Heart right ventricle (tissue), 16 donors: Measurements from ENCODE around the gene NECAB2. TPM values are rescaled to one million over a fixed set of nuclear protein-coding genes. Genes with fewer than 3 reads are reported as not detected.

ENCODE experiments used
- ATAC-seq, 8 donors: fragments of 200-7000 bp; cut with Tn5 transposase; one replicate each; pipeline ENCODE4 v1.9.1; 2020; ENCODE audit warnings: mild to moderate bottlenecking in 8 of 8, moderate library complexity in 8 of 8, moderate number of reproducible peaks in 1 of 8
- DNase-seq, 2 donors: peaks; one replicate each; pipeline ENCODE4 v3.0.0-alpha.2; 2020
- H3K27ac ChIP-seq, 10 donors: fragments of 200-600 bp; sonication (generic) in 2 of 10; one replicate each; pipeline versions ENCODE4 v1.5.0 to v1.8.0; 2020 to 2022; ENCODE audit warnings: mild to moderate bottlenecking in 3 of 10
- H3K27me3 ChIP-seq, 7 donors: fragments of 200-600 bp; one replicate each; pipeline ENCODE4 v1.8.0; 2021 to 2022; ENCODE audit warnings: mild to moderate bottlenecking in 2 of 7
- H3K36me3 ChIP-seq, 9 donors: fragments of 200-600 bp; sonication (generic) in 1 of 9; one replicate each; pipeline versions ENCODE4 v1.5.0 to v1.8.0; 2020 to 2022; ENCODE audit warnings: mild to moderate bottlenecking in 2 of 9
- H3K4me1 ChIP-seq, 9 donors: fragments of 200-600 bp; sonication (generic) in 1 of 9; one replicate each; pipeline versions ENCODE4 v1.5.0 to v1.8.0; 2020 to 2022; ENCODE audit warnings: mild to moderate bottlenecking in 4 of 9
- H3K4me3 ChIP-seq, 10 donors: fragments of 200-600 bp; sonication (generic) in 2 of 10; one replicate each; pipeline versions ENCODE4 v1.5.0 to v1.8.0; 2020 to 2022; ENCODE audit warnings: mild to moderate bottlenecking in 7 of 10, moderate library complexity in 2 of 10
- H3K9me3 ChIP-seq, 11 donors: fragments of 200-600 bp in 10 of 11; sonication (generic) in 2 of 11; one replicate each; pipeline versions ENCODE4 v1.5.0 to v1.8.0; 2013 to 2022; ENCODE audit warnings: mild to moderate bottlenecking in 2 of 11, control low read depth in 1 of 11, moderate library complexity in 1 of 11
- whole genome bisulfite sequencing, 2 donors: extraction: QIAGEN DNeasy Blood & Tissue Kit; methylation state at CpG; one replicate each; pipeline ENCODE4 v1.1.7; 2013; ENCODE audit warnings: inconsistent platforms in 1 of 2; 5-methylcytosine and 5-hydroxymethylcytosine counted together
- intact Hi-C, 10 donors: fragments of 100-400 bp; cut with DNase I; formaldehyde crosslinking; loops; one replicate each; pipeline versions ENCODE4 v1.11.1 to v1.14.2; 2022
- polyA plus RNA-seq, 2 donors: library from polyadenylated mRNA; stranded (reverse); fragments of 200-250 nt; gene quantifications; one replicate each; pipeline ENCODE4 v1.2.3, GENCODE V29; 2013
- total RNA-seq, 10 donors: library from RNA; stranded (reverse); fragmentation: NEBNext Ultra II Directional in 3 of 10; extraction: Animal tissue kit (Norgen Biotek cat#: 25700) in 3 of 10; gene quantifications; one replicate each; pipeline versions ENCODE4 v1.2.1 to v1.2.4, GENCODE V29; 2021 to 2023
- TF ChIP-seq, protein P1 (sequence below), 9 donors: fragments of 200-600 bp; sonication (generic) in 2 of 9; IDR thresholded peaks; one replicate each; pipeline versions ENCODE4 v1.5.0 to v1.8.0; 2021 to 2022; ENCODE audit warnings: antibody characterized with exemption in 9 of 9, mild to moderate bottlenecking in 5 of 9, moderate library complexity in 1 of 9
- donor health status: Arrhythmogenic right ventricular cardiomyopathy.
- donor health status: ischemic (EF 13 %, LVEDD 7.1; RV severe dilation, severe dysfunction).
- donor health status: healthy with polysubstance abuse.
- donor health status: DM: no; HTN: yes; CAD: no.
- donor health status: DM: no; HTN: no; CAD: no.
- donor health status: ischemic (EF 25% LVEDD 6.9; RV normal size, moderate dysfunction).
- donor health status: ischemic (EF 25% LVEDD 5.7; RV mildly dilated, moderate dysfunction).
- donor health status: healthy.
- donor health status: DM: yes; HTN: yes; CAD: no.
- donor health status: Ischemic cardiomyopathy.
- donor health status: ischemic (EF 35%, LVEDD 5.7; RV mildly dilated, moderate dysfunction).
- donor health status: nonischemic (EF 11% LVEDD 7.7; RV severe dilation, severe dysfunction).
- donor health status: DM: yes; HTN: yes; CAD: no.
- donor health status: PGD.
- donor health status: ischemic (EF 29% LVEDD 5.4; RV normal size, mild dysfunction).
- donor health status: nonischemic (EF 23%, LVEDD 6.1; RV moderate dilation, normal function).

NECAB2 gene
- total and polyA plus RNA-seq, 12 donors: 0.32 to 3.2 (median 1.0) TPM

DNA sequence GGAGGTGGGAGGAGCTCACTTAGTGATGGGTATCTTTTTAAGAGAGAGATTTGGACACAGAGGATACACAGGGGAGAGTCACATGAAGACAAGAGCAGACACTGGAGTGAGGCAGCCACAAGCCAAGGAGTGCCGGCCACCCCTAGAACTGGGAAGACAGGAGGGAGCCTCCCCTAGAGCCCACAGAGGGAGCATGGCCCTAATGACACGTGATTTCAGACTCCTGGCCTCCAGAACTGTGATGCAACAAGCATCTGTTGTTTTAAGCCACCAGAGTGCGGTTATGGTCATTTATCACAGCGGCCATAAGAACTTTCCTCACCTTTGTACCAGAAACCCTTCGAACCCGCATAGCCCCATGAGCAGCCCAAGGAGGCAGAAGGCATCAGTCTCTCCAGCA is 41.2 kb downstream of the NECAB2 start:
- H3K27ac ChIP-seq: no peak overlapping the region
- 89 to 92% methylated on average over 6 of the region's 6 CpGs for WGBS, 2 donors
- no peak overlapping the region for H3K4me3 ChIP-seq
- no peaks in the 10 kb centered on the region for H3K9me3 ChIP-seq
- TF ChIP-seq, protein P1, sequence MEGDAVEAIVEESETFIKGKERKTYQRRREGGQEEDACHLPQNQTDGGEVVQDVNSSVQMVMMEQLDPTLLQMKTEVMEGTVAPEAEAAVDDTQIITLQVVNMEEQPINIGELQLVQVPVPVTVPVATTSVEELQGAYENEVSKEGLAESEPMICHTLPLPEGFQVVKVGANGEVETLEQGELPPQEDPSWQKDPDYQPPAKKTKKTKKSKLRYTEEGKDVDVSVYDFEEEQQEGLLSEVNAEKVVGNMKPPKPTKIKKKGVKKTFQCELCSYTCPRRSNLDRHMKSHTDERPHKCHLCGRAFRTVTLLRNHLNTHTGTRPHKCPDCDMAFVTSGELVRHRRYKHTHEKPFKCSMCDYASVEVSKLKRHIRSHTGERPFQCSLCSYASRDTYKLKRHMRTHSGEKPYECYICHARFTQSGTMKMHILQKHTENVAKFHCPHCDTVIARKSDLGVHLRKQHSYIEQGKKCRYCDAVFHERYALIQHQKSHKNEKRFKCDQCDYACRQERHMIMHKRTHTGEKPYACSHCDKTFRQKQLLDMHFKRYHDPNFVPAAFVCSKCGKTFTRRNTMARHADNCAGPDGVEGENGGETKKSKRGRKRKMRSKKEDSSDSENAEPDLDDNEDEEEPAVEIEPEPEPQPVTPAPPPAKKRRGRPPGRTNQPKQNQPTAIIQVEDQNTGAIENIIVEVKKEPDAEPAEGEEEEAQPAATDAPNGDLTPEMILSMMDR (IDR thresholded peaks at IDR 0.05): no peak
- H3K27me3 ChIP-seq: peaks cover 0 to 4% (median 0%) of the 10 kb centered on the region in 7 donors
- peaks cover 0 to 5% (median 0%) of the 10 kb centered on the region in 9 donors for H3K4me1 ChIP-seq
- H3K36me3 ChIP-seq: no peaks in the 10 kb centered on the region
- intact Hi-C loops: no loop called here
- DNase-seq: no peak
- ATAC-seq: no peak

DNA sequence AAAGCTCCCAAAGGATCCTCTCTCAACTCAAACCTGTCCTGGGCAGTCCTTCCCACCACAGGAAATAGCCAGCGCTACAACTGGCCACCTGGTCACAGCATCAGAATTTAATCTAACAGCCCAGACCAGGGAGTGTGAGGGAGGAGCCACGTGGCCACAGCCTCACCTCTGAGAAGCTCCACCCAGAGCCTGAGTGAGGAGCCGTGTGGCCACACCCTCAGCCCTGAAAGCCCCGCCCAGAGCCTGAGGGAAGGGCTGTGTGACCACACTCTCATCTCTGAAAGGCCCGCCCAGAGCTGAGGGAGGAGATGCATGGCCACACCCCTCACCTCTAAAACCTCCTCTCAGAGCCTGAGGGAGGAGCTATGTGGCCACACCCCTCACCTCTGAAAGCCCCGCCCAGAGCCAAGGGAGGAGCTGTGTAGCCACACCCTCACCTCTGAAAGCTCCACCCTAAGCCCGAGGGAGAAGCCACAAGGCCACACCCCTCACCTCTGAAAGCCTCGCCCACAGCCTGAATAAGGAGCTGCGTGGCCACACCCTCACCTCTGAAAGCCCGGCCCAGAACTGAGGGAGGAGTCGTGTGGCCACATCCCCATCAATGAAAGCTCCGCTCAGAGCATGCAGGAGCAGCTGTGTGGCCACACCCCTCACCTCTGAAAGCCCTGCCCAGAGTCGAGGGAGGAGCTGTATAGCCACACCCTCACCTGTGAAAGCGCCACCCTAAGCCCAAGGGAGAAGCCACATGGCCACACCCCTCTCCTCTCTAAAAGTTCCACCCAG is 45.9 kb downstream of the NECAB2 start:
- Histone ChIP-seq H3K9me3 (peaks cover 0 to 7% (median 0%) of the 10 kb centered on the region in 11 donors), H3K27ac (no peak overlapping the region), H3K4me1 (peaks cover 0 to 5% (median 0%) of the 10 kb centered on the region in 9 donors), H3K36me3 (no peaks in the 10 kb centered on the region), H3K27me3 (peaks cover 0 to 8% (median 0%) of the 10 kb centered on the region in 7 donors), H3K4me3 (no peak overlapping the region)
- 15 to 22% methylated on average over 14 of the region's 14 CpGs for WGBS, 2 donors
- TF ChIP-seq, protein P1 (IDR thresholded peaks at IDR 0.05): no peak
- intact Hi-C loops: no loop called here
- DNase-seq: no peak
- peak in 7 of 8 donors; percentile 7 to 72 (median 62) for ATAC-seq

DNA sequence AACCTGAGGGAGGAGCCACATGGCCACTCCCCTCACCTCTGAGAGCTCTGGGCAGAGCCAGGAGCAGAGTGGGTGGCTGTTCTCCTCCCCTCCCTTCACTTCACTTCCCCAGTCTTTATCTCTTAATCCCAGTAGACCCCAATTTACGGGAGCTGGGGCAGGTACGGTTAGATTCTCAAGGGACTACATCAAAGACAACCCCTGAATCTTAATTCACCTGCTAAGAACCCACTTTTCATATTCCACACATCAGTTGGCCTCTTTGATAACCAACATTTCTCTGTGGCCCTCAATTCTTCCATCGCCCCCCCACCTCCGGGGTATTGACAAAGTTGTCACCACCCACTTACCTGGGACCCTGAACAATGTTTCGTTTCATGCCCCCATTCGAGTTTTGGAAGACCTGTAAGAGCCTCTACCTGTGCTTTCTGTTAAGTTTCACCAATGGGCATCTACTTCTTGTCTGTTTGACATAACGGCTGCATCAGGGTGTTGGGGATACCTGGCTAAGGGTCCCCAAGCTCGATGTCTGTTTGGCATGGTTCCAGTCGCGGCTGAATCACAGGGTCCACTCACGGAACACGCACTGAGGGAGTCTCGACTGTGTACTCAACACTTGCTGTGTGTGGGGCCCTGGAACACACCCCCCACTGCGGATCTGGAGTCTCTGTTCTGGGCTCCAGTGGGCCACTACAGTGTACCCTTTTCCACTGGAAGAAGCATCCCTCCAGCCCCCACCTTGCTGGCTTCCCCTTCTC is 46.7 kb downstream of the NECAB2 start:
- H3K4me3 ChIP-seq: no peak overlapping the region
- TF ChIP-seq, protein P1 (IDR thresholded peaks at IDR 0.05): no peak
- 71 to 74% methylated on average over 14 of the region's 14 CpGs for WGBS, 2 donors
- H3K36me3 ChIP-seq: no peaks in the 10 kb centered on the region
- intact Hi-C loops: no loop called here
- DNase-seq: no peak
- H3K27me3 ChIP-seq: peaks cover 0 to 8% (median 0%) of the 10 kb centered on the region in 7 donors
- H3K4me1 ChIP-seq: peaks cover 0 to 5% (median 0%) of the 10 kb centered on the region in 9 donors
- peaks cover 0 to 8% (median 0%) of the 10 kb centered on the region in 11 donors for H3K9me3 ChIP-seq
- no peak for ATAC-seq
- no peak overlapping the region for H3K27ac ChIP-seq

DNA sequence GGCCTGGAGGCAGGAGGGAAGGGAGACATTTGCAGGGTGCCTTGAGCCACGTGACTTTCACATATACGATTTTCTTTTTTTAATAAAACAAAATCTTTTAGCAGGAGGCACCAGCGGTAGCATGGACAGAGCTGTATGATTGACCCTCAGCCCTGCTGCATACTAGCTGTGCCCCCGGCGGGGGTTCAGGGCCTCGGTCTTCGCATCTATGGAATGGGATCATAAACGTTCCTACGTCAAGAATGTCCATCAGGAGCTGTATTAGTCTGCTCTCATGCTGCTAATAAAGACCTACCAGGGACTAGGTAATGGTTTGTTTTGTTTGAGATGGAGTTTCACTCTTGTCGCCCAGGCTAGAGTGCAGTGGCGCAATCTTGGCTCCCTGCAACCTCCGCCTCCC is 47.4 kb downstream of the NECAB2 start:
- DNase-seq (no peak), ATAC-seq (no peak)
- WGBS, 2 donors: 82 to 89% methylated on average over 12 of the region's 12 CpGs
- intact Hi-C loops: no loop called here
- TF ChIP-seq, protein P1 (IDR thresholded peaks at IDR 0.05): no peak
- peaks cover 0 to 8% (median 0%) of the 10 kb centered on the region in 9 donors for H3K4me1 ChIP-seq
- H3K9me3 ChIP-seq: peaks cover 0 to 13% (median 0%) of the 10 kb centered on the region in 11 donors
- no peak overlapping the region for H3K27ac ChIP-seq
- no peaks in the 10 kb centered on the region for H3K36me3 ChIP-seq
- H3K27me3 ChIP-seq: peaks cover 0 to 8% (median 0%) of the 10 kb centered on the region in 7 donors
- H3K4me3 ChIP-seq: no peak overlapping the region
